ENCODE results near the gene NHS.
A peak's percentile ranks its signal among the peaks of the same experiment; 100 is the strongest.

The NHS gene

DNA sequence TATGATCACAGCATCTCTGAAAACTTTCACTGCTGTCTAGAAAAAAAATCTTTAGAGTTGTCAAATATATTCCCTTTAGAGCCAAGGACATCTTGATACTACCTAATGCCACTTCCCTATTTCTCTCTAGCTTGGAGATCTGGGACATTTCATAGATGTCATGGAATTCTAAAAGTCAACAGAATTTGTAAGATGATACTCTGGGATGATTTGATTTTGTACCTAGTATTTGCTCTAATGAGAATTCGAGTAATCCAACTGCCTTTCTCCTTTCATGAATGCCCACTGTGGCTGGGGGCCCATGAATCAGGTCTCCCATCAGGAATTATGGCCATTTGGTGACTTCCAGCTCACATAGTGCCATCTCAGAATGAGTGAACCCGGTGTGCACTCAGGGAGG lies 73.2 kb downstream of the NHS start:
- DNase-seq (ENCODE audit: low read depth, low spot score), result no peak

DNA sequence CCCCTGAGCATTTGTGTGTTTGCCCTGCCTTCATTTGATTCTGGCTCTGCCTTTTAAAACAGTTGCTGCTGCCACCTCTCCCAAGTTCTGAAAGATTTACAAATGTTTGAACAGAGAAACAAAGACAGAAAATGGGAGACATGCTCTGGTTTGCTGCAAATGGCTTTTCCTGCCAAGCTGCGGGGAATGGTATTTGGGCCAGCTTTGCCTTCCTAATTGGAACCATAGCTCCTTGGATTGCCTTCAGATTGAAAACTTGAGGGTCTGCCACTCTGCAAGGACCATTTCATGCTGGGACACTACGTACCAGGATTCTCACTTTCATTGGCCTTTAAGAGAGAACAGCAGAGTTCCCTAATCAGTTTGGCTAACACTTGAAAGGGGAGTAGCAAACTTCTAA lies 74.9 kb downstream of the NHS start:
- no peak for DNase-seq (ENCODE audit: low read depth, low spot score)

DNA sequence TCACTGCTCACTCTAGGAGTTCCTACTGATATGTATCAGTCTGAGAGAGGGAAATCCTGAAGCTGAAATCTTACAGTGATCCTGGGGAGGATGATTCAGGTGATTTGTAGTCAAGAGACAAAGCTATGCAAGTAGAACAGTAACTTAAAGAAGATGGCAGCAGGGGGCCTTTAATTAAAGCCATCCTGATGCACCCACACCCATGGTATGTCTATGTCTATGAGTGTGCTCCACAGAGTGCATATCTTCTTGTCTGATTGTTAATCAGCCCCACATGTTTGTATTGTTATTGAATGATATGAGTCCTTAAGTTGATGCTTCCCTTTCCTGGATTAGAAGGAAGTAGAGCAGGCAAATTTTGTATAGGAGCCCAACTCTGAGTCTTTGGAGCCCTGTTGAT lies 78.8 kb downstream of the NHS start:
- DNase-seq (ENCODE audit: low read depth, low spot score), result no peak

DNA sequence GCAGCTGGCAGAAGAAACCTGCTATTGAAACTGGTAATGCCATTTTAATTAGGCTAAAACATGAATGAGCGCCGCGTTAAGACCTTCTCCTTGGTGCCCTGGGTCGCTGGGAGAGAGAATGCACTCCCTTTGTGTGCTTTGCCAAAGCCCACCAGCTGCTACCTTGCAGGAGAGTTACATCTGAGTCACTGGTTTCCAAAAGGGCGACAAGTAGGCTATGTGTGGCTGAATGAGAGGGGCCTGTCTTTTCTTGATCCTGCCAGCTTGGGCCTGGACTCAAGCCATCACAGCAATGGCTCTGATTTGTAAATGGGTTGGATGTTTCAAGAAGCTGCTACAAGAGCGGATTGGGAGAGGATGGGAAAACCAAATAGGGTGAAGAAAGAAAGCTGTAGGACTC lies 81.5 kb downstream of the NHS start:
- DNase-seq (ENCODE audit: low read depth, low spot score), result peak; percentile 42

DNA sequence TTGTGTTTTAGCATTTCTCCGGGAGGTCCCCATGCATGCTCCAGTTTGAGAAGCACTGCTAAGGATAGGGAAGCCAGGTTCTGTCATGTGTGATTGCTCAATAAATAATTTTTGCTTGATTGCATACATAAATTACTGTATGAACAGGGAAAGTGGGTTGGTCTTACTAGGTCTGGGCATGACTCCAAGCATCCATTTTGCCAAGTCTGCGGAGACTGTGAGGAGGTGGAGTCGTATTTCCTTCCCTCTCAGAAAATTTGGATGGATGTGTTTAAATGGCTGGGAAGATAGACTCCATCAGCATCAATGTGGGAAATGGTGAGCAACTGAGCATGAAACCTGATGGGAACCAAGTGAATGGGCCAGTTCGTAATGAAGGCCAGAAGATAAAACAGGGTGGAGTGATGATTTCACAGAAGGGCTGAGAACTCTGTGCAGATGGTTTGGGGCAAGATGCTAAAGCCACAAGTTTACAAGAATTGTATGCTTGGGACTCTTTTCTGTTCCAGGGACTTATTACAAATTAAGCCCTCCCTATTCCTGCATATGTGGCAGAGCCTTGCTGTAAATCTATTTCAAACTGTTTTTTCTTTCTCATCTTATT lies 84.1 kb downstream of the NHS start:
- peak; percentile 83 for DNase-seq (ENCODE audit: low read depth, low spot score)

- peak; percentile 39 for DNase-seq (ENCODE audit: low read depth, low spot score)
Observed at GRCh38 chrX:17459661-17460060, 84.7 kb downstream of the NHS start.

DNA sequence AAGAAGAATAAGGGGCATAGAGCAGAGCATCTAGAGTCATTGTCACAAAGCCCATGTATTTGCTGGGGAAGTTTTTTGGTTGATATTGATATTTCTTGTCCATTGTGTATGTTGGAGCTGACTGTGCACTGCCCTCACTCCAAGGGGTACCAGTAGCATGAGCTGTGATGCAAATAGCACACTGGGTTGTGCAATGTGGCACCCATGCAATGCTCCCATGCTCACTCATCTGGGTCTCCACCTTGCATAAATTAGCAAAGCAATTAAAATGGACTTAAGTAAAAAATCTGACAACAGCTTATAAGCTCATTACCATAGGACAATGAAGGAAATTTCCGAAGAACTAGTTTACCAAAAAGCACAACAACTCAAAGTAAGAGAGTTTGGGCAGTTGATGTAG lies 87.9 kb downstream of the NHS start:
- DNase-seq (ENCODE audit: low read depth, low spot score), result no peak

DNA sequence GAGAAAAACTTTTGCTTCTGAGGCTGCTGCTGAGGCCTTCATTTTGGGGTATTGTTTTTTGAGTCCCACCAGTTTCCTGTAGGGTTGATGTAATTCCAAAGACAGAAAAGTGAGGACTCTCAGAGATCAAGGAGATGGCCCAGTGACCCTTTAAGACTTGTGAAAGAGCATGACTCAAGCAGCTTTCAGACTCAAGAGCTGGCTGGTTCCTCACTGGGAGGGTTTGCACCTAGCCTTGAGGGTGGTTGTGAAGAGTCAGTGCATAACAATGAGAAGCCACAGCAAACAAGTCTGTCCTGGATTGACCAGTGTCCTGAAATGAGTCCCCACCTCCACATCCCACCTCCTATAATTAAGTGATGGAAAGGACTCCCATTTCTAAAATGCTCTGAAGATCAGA lies 89.2 kb downstream of the NHS start:
- DNase-seq (ENCODE audit: low read depth, low spot score), result no peak

DNA sequence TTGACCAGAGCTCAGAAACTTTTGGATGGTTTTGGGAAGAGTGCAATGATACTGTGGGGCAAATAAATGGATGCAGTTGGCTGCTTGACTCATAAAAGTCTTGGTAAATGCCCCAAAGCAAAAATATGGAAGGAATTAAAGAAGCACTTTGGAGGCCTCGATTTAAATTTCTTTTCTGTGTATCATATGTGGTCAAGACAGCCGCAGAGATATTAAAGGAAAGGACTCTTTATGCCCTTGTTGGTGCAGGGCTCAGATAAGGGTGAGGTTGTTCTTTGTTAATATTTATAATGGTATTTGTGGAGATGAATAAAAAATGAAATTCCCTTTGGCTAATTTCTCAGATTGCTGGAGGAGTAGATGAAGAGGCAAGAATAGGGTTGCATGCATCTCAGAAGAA lies 90.2 kb downstream of the NHS start:
- DNase-seq (ENCODE audit: low read depth, low spot score), result no peak

- DNase-seq (ENCODE audit: low read depth, low spot score), result no peak
Observed at GRCh38 chrX:17465802-17466201, 90.8 kb downstream of the NHS start.

GRCh38 chrX:17470136-17470535 lies 95.1 kb downstream of the NHS start:
- DNase-seq (ENCODE audit: low read depth, low spot score), result no peak

- DNase-seq (ENCODE audit: low read depth, low spot score), result no peak
Observed at GRCh38 chrX:17471121-17471520, 96.1 kb downstream of the NHS start.

DNA sequence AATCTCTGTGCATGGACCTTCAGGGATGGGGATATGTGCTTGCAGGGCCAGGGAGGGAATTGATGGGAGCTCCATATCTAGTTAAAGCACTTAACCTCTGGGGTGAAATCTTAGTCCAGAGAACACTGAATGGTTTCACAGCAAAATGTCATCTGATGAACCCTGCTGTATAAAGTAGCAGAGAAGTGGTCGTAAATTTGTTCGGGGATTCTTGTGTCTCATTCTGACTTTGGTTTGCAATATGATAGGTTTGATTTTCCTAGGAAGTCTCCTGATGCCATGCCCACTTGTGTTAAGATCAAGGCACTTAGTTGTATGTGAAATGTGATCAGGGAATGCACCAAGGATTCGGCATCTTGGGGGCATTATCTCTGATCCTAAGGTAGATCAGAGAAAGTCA lies 96.9 kb downstream of the NHS start:
- DNase-seq (ENCODE audit: low read depth, low spot score), result no peak

GRCh38 chrX:17472424-17472823 lies 97.4 kb downstream of the NHS start:
- DNase-seq (ENCODE audit: low read depth, low spot score), result no peak

GRCh38 chrX:17473021-17473420 lies 98.0 kb downstream of the NHS start:
- DNase-seq (ENCODE audit: low read depth, low spot score), result no peak

DNA sequence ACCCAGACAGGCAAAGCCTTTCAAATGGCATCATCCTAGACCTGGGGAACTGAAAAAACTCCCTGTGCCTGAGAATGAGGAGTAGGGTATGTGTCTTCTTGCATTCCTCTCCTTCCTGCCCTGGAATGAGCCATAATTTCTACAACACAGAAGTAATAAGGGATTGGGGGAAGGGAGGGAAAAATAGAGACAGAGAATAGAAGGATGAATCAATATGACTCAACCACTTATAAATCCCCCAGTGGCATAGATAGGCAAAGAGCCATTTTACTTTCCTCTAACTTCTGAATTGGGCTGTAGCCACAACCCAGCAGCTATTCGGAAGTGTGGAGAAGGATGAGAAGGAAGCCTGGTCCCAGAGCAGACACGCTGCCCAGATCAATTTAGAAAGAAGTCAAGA lies 99.9 kb downstream of the NHS start:
- peak; percentile 20 for DNase-seq (ENCODE audit: low read depth, low spot score)

DNA sequence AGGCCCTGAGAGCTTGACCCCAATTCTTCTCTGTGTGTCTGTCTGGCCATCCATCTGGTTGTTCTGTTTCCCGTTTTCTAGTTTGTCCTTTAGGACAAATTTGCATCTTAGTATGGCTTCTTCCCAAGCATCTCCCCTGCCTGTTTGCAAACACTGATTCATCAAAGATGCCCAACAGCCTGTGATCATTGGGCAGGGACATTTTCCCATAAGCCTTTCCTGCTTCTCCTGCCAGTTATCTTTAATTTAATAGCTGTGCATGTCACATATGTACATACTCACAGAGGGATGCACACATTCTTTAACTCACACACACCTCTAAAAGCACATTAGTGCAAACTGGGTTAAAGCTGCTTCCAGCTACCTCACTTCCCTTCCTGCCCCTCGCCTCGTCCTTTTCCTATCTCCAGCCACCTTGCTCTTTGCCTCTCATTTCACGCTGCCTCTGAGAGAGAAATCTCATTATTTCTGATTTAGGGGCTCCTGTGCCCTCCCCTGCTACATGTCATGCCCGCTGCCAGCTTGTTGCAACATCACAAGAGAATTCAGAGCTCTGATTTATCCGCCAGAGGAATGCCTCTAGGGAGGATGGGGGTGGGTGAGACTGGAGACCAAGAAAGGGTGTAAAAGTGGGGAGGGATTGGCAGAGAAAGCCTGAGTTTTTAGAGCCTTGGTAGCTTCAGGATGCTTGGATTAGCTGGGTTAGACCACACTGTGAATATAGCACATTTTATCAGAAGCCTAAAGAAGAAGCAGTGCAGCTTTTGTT lies 100.6 kb downstream of the NHS start:
- DNase-seq (ENCODE audit: low read depth, low spot score), result peak; percentile 52

- no peak for DNase-seq (ENCODE audit: low read depth, low spot score)
Observed at GRCh38 chrX:17476411-17476810, 101.4 kb downstream of the NHS start.

GRCh38 chrX:17481086-17481485 lies 106.1 kb downstream of the NHS start:
- no peak for DNase-seq (ENCODE audit: low read depth, low spot score)

DNA sequence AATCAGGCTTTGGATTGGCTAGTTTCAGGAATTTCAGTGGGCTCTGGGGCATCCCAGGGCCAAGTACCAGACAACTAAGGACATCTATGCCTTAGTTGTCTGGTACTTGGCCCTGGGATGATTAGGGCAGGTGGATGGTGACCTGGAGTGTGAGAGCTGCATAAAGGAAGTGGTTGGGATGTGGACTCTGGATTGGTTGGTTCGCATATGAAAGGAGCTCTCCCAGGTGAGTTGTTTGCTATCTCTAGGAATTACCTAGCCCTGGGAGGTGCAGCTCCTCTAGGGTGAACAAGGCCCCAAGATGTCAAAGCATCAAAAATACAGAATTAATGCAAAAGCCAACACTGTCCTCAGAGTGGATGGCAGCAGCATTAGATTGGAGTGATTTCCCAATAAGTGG lies 109.6 kb downstream of the NHS start:
- DNase-seq (ENCODE audit: low read depth, low spot score), result no peak

DNA sequence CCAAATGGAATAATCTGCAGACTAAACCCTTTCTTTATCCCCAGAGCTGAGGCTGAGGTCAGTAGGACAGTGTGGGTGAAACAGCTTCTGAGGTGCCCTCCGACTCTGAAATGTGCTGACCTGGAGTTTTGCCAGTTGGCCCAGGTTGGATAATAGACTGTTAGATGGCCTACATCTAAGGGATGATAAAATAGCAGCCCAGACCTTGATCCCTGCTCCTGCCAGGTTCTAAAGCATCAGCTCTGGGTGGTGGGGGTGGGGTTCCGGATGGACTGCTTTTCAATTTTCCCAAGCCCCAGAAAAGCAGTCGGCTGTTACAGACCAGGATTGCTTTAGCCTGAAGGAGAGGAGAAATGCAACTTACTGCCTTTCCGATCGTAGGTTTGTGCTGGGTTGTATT lies 110.4 kb downstream of the NHS start:
- no peak for DNase-seq (ENCODE audit: low read depth, low spot score)

DNA sequence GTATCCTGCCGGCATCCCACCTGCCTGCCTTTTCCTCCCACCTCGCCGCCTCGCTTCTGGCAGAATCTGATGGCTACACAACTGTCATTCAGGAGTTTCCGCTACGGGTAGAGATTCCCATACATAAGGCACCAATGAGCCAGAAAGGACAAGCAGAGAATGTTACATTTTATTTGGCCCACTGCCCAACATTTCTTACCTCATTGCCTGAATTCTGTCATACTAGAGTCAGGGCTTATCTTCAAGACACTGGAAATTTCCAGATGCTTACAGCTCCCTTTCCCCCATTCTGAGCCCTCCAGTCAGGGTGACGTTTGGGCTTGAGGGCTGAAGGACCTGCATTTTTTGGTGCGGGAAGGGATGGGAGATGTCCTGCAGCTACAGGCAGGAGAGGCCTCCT lies 113.0 kb downstream of the NHS start:
- DNase-seq (ENCODE audit: low read depth, low spot score), result peak; percentile 30

DNA sequence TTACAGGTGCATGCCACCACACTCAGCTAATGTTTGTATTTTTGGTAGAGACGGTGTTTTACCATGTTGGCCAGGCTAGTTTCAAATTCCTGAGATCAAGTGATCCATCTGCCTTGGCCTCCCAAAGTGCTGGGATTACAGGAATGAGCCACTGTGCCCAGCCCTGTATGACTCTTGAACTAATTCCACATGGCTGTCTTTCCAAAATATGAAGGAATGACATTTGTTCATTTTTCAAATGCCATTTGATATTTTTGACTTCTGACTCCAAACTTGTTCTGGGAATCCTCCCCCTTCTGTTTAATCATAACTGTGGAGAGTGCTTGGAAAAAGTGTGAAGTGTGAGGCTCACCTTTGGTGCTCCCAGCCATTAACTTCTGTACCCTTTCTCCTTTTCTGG lies 119.2 kb downstream of the NHS start:
- DNase-seq (ENCODE audit: low read depth, low spot score), result no peak

GRCh38 chrX:17495052-17495451 lies 120.1 kb downstream of the NHS start:
- no peak for DNase-seq (ENCODE audit: low read depth, low spot score)
